Activated T-cell treated with anti-CD3 and anti-CD28 coated beads for 24 hours (primary cell): ENCODE data around the gene FUS.

Experiments
- DNase-seq: peaks from one replicate; pipeline ENCODE4 v3.0.0-alpha.2; 2020; ENCODE audit warnings: low read depth

Gene FUS

GRCh38 chr16:31202414-31203375 lies 22.8 kb downstream of the FUS start, which contains the start of gene PYCARD:
TSS of gene PYCARD (minus strand) at chr16:31202760. CDS start at chr16:31202690, 70 bp downstream.
- DNase-seq = no peak

GRCh38 chr16:31204871-31205666 lies 25.1 kb downstream of the FUS start:
- DNase-seq = no peak

GRCh38 chr16:31206776-31207175 lies 26.8 kb downstream of the FUS start:
- no peak for DNase-seq

- DNase-seq = no peak
Measured at GRCh38 chr16:31213342-31213741, 33.4 kb downstream of the FUS start.

GRCh38 chr16:31213877-31214707 lies 34.2 kb downstream of the FUS start, which contains the start of gene TRIM72:
TSS of gene TRIM72 (plus strand) at chr16:31214119. CDS start at chr16:31214739, 620 bp downstream.
- no peak for DNase-seq

GRCh38 chr16:31214708-31215286 lies 34.9 kb downstream of the FUS start:
- DNase-seq = no peak

- DNase-seq = no peak
Measured at GRCh38 chr16:31215287-31216162, 35.6 kb downstream of the FUS start.

- DNase-seq = no peak
Measured at GRCh38 chr16:31216422-31217135, 36.6 kb downstream of the FUS start, which contains the start of gene PYDC1. TSS of gene PYDC1 (minus strand) at chr16:31217135. CDS start at chr16:31217028, 107 bp downstream.

- no peak for DNase-seq
Measured at GRCh38 chr16:31217136-31217530, 37.2 kb downstream of the FUS start.

- no peak for DNase-seq
Measured at GRCh38 chr16:31219154-31219741, 39.3 kb downstream of the FUS start.

GRCh38 chr16:31221357-31222160 lies 41.6 kb downstream of the FUS start:
- DNase-seq = no peak

GRCh38 chr16:31223044-31223443 lies 43.1 kb downstream of the FUS start:
- DNase-seq = no peak

GRCh38 chr16:31224092-31224955 lies 44.4 kb downstream of the FUS start:
- no peak for DNase-seq

- no peak for DNase-seq
Measured at GRCh38 chr16:31225193-31225592, 45.3 kb downstream of the FUS start.

GRCh38 chr16:31228206-31228605 lies 48.3 kb downstream of the FUS start:
- DNase-seq = no peak

- no peak for DNase-seq
Measured at GRCh38 chr16:31229501-31229900, 49.6 kb downstream of the FUS start.

GRCh38 chr16:31238041-31238440 lies 58.1 kb downstream of the FUS start:
- DNase-seq = no peak
